Heart right ventricle (tissue), 16 donors: Measurements from ENCODE around the gene ENTREP3. TPM values are rescaled to one million over a fixed set of nuclear protein-coding genes. Genes with fewer than 3 reads are reported as not detected.
A peak's percentile ranks its signal among the peaks of the same experiment; 100 is the strongest.
"Not testable (repeated sequence)": the region's sequence is repeated elsewhere in the genome, so short reads cannot be mapped to it uniquely, and the experiment has no call there.

Experiments used
- ATAC-seq, 8 donors: fragments of 200-7000 bp; cut with Tn5 transposase; one replicate each; pipeline ENCODE4 v1.9.1; 2020; ENCODE audit warnings: mild to moderate bottlenecking in 8 of 8, moderate library complexity in 8 of 8, moderate number of reproducible peaks in 1 of 8
- DNase-seq, 2 donors: peaks; one replicate each; pipeline ENCODE4 v3.0.0-alpha.2; 2020
- H3K27ac ChIP-seq, 10 donors: fragments of 200-600 bp; sonication (generic) in 2 of 10; one replicate each; pipeline versions ENCODE4 v1.5.0 to v1.8.0; 2020 to 2022; ENCODE audit warnings: mild to moderate bottlenecking in 3 of 10
- H3K27me3 ChIP-seq, 7 donors: fragments of 200-600 bp; one replicate each; pipeline ENCODE4 v1.8.0; 2021 to 2022; ENCODE audit warnings: mild to moderate bottlenecking in 2 of 7
- H3K36me3 ChIP-seq, 9 donors: fragments of 200-600 bp; sonication (generic) in 1 of 9; one replicate each; pipeline versions ENCODE4 v1.5.0 to v1.8.0; 2020 to 2022; ENCODE audit warnings: mild to moderate bottlenecking in 2 of 9
- H3K4me1 ChIP-seq, 9 donors: fragments of 200-600 bp; sonication (generic) in 1 of 9; one replicate each; pipeline versions ENCODE4 v1.5.0 to v1.8.0; 2020 to 2022; ENCODE audit warnings: mild to moderate bottlenecking in 4 of 9
- H3K4me3 ChIP-seq, 10 donors: fragments of 200-600 bp; sonication (generic) in 2 of 10; one replicate each; pipeline versions ENCODE4 v1.5.0 to v1.8.0; 2020 to 2022; ENCODE audit warnings: mild to moderate bottlenecking in 7 of 10, moderate library complexity in 2 of 10
- H3K9me3 ChIP-seq, 11 donors: fragments of 200-600 bp in 10 of 11; sonication (generic) in 2 of 11; one replicate each; pipeline versions ENCODE4 v1.5.0 to v1.8.0; 2013 to 2022; ENCODE audit warnings: mild to moderate bottlenecking in 2 of 11, control low read depth in 1 of 11, moderate library complexity in 1 of 11
- CTCF ChIP-seq, 9 donors: fragments of 200-600 bp; sonication (generic) in 2 of 9; IDR thresholded peaks; one replicate each; pipeline versions ENCODE4 v1.5.0 to v1.8.0; 2021 to 2022; ENCODE audit warnings: antibody characterized with exemption in 9 of 9, mild to moderate bottlenecking in 5 of 9, moderate library complexity in 1 of 9
- WGBS, 2 donors: extraction: QIAGEN DNeasy Blood & Tissue Kit; methylation state at CpG; one replicate each; pipeline ENCODE4 v1.1.7; 2013; ENCODE audit warnings: inconsistent platforms in 1 of 2; 5-methylcytosine and 5-hydroxymethylcytosine counted together
- intact Hi-C, 10 donors: fragments of 100-400 bp; cut with DNase I; formaldehyde crosslinking; loops; one replicate each; pipeline versions ENCODE4 v1.11.1 to v1.14.2; 2022
- polyA plus RNA-seq, 2 donors: library from polyadenylated mRNA; stranded (reverse); fragments of 200-250 nt; gene quantifications; one replicate each; pipeline ENCODE4 v1.2.3, GENCODE V29; 2013
- total RNA-seq, 10 donors: library from RNA; stranded (reverse); fragmentation: NEBNext Ultra II Directional in 3 of 10; extraction: Animal tissue kit (Norgen Biotek cat#: 25700) in 3 of 10; gene quantifications; one replicate each; pipeline versions ENCODE4 v1.2.1 to v1.2.4, GENCODE V29; 2021 to 2023
- donor health status: Arrhythmogenic right ventricular cardiomyopathy.
- donor health status: ischemic (EF 13 %, LVEDD 7.1; RV severe dilation, severe dysfunction).
- donor health status: healthy with polysubstance abuse.
- donor health status: DM: no; HTN: yes; CAD: no.
- donor health status: DM: no; HTN: no; CAD: no.
- donor health status: ischemic (EF 25% LVEDD 6.9; RV normal size, moderate dysfunction).
- donor health status: ischemic (EF 25% LVEDD 5.7; RV mildly dilated, moderate dysfunction).
- donor health status: healthy.
- donor health status: DM: yes; HTN: yes; CAD: no.
- donor health status: Ischemic cardiomyopathy.
- donor health status: ischemic (EF 35%, LVEDD 5.7; RV mildly dilated, moderate dysfunction).
- donor health status: nonischemic (EF 11% LVEDD 7.7; RV severe dilation, severe dysfunction).
- donor health status: DM: yes; HTN: yes; CAD: no.
- donor health status: PGD.
- donor health status: ischemic (EF 29% LVEDD 5.4; RV normal size, mild dysfunction).
- donor health status: nonischemic (EF 23%, LVEDD 6.1; RV moderate dilation, normal function).

ENTREP3 gene
- total and polyA plus RNA-seq, 12 donors: 7.1 to 21.0 (median 11.3) TPM

- Histone ChIP-seq H3K4me3 (no peak overlapping the region), H3K27me3 (peaks cover 9 to 50% (median 32%) of the 10 kb centered on the region in 7 donors), H3K36me3 (no peaks in the 10 kb centered on the region), H3K27ac (no peak overlapping the region), H3K4me1 (peaks cover 2 to 14% (median 6%) of the 10 kb centered on the region in 9 donors), H3K9me3 (no peaks in the 10 kb centered on the region)
- intact Hi-C loops: no loop called here
- DNase-seq (no peak), ATAC-seq (peak in 2 of 8 donors; percentile 30 to 35)
- TF ChIP-seq CTCF (IDR thresholded peaks at IDR 0.05): no peak
- WGBS, 2 donors: 81 to 88% methylated on average over 7 of the region's 7 CpGs
Observed at GRCh38 chr1:155295942-155296267, 40.6 kb upstream of the ENTREP3 start.

GRCh38 chr1:155295183-155295941, 40.1 kb upstream of the ENTREP3 start:
- H3K27ac ChIP-seq: no peak overlapping the region
- H3K36me3 ChIP-seq: no peaks in the 10 kb centered on the region
- H3K27me3 ChIP-seq: peaks cover 9 to 50% (median 32%) of the 10 kb centered on the region in 7 donors
- 9 to 12% methylated on average over 47 of the region's 47 CpGs for WGBS, 2 donors
- no peaks in the 10 kb centered on the region for H3K9me3 ChIP-seq
- DNase-seq: no peak
- no peak for TF ChIP-seq CTCF (IDR thresholded peaks at IDR 0.05)
- ATAC-seq: peak in 5 of 8 donors; percentile 13 to 55 (median 41)
- peaks cover 2 to 14% (median 6%) of the 10 kb centered on the region in 9 donors for H3K4me1 ChIP-seq
- intact Hi-C loops: no loop called here
- H3K4me3 ChIP-seq: peak overlapping the region in 7 of 10 donors; percentile 11 to 34 (median 23)

GRCh38 chr1:155294520-155295182, 39.4 kb upstream of the ENTREP3 start:
- Histone ChIP-seq H3K4me1 (peaks cover 2 to 14% (median 6%) of the 10 kb centered on the region in 9 donors), H3K27me3 (peaks cover 9 to 47% (median 33%) of the 10 kb centered on the region in 7 donors), H3K27ac (no peak overlapping the region), H3K36me3 (no peaks in the 10 kb centered on the region), H3K4me3 (peak overlapping the region in 5 of 10 donors; percentile 17 to 34 (median 25)), H3K9me3 (no peaks in the 10 kb centered on the region)
- 31 to 34% methylated on average over 46 of the region's 46 CpGs for WGBS, 2 donors
- TF ChIP-seq CTCF (IDR thresholded peaks at IDR 0.05): no peak
- peak in 4 of 8 donors; percentile 12 to 24 (median 15) for ATAC-seq
- DNase-seq: no peak
- intact Hi-C loops: no loop called here

- DNase-seq: no peak
- intact Hi-C loops: no loop called here
- no peak for ATAC-seq
- Histone ChIP-seq H3K36me3 (no peaks in the 10 kb centered on the region), H3K27ac (no peak overlapping the region), H3K4me3 (no peak overlapping the region), H3K4me1 (peaks cover 2 to 14% (median 6%) of the 10 kb centered on the region in 9 donors), H3K9me3 (no peaks in the 10 kb centered on the region), H3K27me3 (peaks cover 9 to 47% (median 33%) of the 10 kb centered on the region in 7 donors)
- no peak for TF ChIP-seq CTCF (IDR thresholded peaks at IDR 0.05)
- 84 to 86% methylated on average over 17 of the region's 17 CpGs for WGBS, 2 donors
Observed at GRCh38 chr1:155293086-155293749, 37.9 kb upstream of the ENTREP3 start.

- 65 to 70% methylated on average over 10 of the region's 10 CpGs for WGBS, 2 donors
- intact Hi-C loops, H3K27ac ChIP-seq, H3K4me3 ChIP-seq, H3K36me3 ChIP-seq, H3K9me3 ChIP-seq, DNase-seq, ATAC-seq: not testable (repeated sequence)
- Histone ChIP-seq H3K4me1 (peaks cover 2 to 14% (median 6%) of the 10 kb centered on the region in 9 donors), H3K27me3 (peaks cover 9 to 34% (median 22%) of the 10 kb centered on the region in 7 donors)
Observed at GRCh38 chr1:155291006-155291405, 35.7 kb upstream of the ENTREP3 start.
